Activated T-cell treated with anti-CD3 and anti-CD28 coated beads for 48 hours (primary cell): ENCODE results near the gene SHROOM3.
"Not testable (repeated sequence)": the region's sequence is repeated elsewhere in the genome, so short reads cannot be mapped to it uniquely, and the experiment has no call there.

Source experiments
- DNase-seq: peaks from one replicate; pipeline ENCODE4 v3.0.0-alpha.2; 2020; ENCODE audit warnings: low read depth

The SHROOM3 gene

GRCh38 chr4:76725039-76725438 lies 290.0 kb downstream of the SHROOM3 start:
- no peak for DNase-seq

- no peak for DNase-seq
Observed at GRCh38 chr4:76726176-76726575, 291.1 kb downstream of the SHROOM3 start.

- DNase-seq, result no peak
Observed at GRCh38 chr4:76726631-76727030, 291.6 kb downstream of the SHROOM3 start.

GRCh38 chr4:76727934-76728333 lies 292.9 kb downstream of the SHROOM3 start:
- DNase-seq, result not testable (repeated sequence)

- no peak for DNase-seq
Observed at GRCh38 chr4:76729460-76729859, 294.4 kb downstream of the SHROOM3 start.

- no peak for DNase-seq
Observed at GRCh38 chr4:76729980-76730379, 295.0 kb downstream of the SHROOM3 start.

GRCh38 chr4:76732246-76732645 lies 297.2 kb downstream of the SHROOM3 start:
- no peak for DNase-seq

- no peak for DNase-seq
Observed at GRCh38 chr4:76733068-76733771, 298.2 kb downstream of the SHROOM3 start.

GRCh38 chr4:76736414-76736813 lies 301.4 kb downstream of the SHROOM3 start:
- no peak for DNase-seq

GRCh38 chr4:76737180-76737579 lies 302.2 kb downstream of the SHROOM3 start:
- DNase-seq, result no peak

GRCh38 chr4:76737771-76738085 lies 302.7 kb downstream of the SHROOM3 start:
- no peak for DNase-seq

- DNase-seq, result peak; percentile 15
Observed at GRCh38 chr4:76738086-76738931, 303.3 kb downstream of the SHROOM3 start.

GRCh38 chr4:76740192-76740591 lies 305.2 kb downstream of the SHROOM3 start:
- no peak for DNase-seq

- DNase-seq, result no peak
Observed at GRCh38 chr4:76740866-76741662, 306.0 kb downstream of the SHROOM3 start.

- no peak for DNase-seq
Observed at GRCh38 chr4:76741663-76742020, 306.6 kb downstream of the SHROOM3 start.

GRCh38 chr4:76744241-76744921 lies 309.4 kb downstream of the SHROOM3 start:
- DNase-seq, result no peak

- no peak for DNase-seq
Observed at GRCh38 chr4:76745240-76745639, 310.2 kb downstream of the SHROOM3 start.

- DNase-seq, result no peak
Observed at GRCh38 chr4:76747563-76747962, 312.5 kb downstream of the SHROOM3 start.

- DNase-seq, result no peak
Observed at GRCh38 chr4:76748649-76749048, 313.6 kb downstream of the SHROOM3 start.

GRCh38 chr4:76749355-76749754 lies 314.3 kb downstream of the SHROOM3 start:
- no peak for DNase-seq

- no peak for DNase-seq
Observed at GRCh38 chr4:76750716-76751115, 315.7 kb downstream of the SHROOM3 start.
